GM18511 (cell line): ENCODE data around the gene PNMA1.

Source experiments
- ATAC-seq: cut with Tn5 transposase; IDR thresholded peaks from one replicate; pipeline ENCODE4 v1.9.1; 2021; ENCODE audit warnings: mild to moderate bottlenecking, moderate library complexity; ENCODE audit not compliant: unreplicated experiment

PNMA1 gene

DNA sequence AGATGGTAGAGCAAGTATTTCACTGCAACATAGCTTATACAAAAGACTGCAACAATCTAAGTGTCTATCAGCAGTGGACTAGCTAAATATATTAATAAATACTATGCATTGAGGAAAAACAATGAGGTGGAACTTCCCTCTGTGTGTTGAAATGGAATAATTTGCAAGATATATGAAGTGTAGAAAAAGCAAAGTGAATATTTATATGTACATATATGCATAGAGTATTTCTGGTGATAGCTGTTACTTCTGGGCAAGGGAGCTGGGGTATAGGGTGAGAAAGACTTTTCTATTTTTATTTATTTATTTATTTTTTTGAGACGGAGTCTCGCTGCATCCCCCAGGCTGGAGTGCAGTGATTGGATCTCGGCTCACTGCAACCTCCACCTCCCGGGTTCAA is 35.5 kb downstream of the PNMA1 start:
- ATAC-seq: no peak

DNA sequence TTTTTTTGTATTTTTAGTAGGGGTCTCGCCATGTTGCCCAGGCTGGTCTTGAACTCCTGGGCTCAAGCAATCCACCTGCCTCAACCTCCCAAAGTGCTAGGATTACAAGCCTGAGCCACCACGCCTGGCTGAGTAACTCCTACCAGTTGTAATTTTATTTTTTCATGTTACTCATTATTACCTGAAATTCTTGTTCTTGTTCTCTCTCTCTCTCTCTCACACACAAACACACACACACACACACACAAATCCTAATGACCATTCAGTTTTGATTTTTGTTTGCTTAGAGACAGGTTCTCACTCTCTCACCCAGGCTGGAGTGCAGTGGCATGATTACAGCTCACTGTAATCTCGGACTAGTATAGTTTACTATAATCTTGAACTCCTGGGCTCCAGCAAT is 39.2 kb downstream of the PNMA1 start:
- ATAC-seq: no peak

DNA sequence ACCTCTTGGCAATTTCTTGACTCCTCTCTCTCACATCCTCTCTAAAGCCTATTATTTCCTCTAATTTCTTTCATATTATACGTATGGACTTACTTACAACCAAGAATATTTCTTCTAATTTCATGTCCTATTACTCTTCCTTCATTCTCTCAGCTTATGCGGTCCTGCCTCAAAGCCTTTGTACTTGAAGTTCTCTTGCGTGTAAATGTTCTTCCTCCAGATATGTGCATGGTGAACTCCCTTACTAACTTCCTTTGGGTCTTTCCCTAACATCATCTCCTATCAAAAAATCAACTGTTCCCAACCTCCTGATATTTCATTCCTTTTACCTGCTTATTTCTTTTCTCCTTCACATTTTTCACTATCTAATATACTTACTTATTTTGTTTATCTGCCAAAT is 46.3 kb downstream of the PNMA1 start:
- no peak for ATAC-seq

DNA sequence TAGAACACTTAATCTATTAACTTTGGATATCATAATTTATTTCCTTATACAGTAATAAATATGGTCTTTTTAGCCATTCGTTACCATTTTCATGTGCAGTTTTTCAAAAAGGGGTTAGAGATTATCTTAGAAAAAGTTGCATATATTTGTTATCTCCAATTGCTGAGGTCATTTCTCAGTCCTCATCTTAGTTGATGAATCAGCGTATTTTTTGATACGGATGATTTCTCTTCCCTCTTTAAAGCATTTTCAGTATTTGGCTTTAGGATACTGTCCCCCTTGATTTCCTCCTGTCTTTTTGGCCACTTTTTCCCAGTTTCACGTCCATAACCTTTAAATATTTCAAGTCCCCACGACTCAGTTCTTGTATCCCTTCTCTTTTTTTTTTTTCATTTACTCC is 47.6 kb downstream of the PNMA1 start:
- ATAC-seq: no peak

DNA sequence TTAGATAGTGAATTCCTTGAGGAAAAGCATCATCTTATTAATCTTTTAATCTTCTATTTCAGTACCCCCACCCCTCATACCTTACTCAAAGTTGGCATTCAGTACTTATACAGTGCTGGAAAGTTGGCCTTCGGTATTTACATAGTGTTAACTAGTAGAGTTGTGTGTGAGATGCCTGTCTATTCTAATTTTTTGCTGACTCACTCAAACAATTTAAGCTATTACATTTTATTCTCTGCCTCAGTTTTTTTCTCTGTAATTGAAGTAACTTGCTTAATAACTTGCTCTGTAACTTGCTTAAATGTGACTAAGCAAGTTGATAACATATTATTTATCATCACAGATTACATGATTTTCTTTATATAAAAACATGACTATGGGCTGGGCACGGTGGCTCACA is 49.1 kb downstream of the PNMA1 start:
- ATAC-seq: no peak

DNA sequence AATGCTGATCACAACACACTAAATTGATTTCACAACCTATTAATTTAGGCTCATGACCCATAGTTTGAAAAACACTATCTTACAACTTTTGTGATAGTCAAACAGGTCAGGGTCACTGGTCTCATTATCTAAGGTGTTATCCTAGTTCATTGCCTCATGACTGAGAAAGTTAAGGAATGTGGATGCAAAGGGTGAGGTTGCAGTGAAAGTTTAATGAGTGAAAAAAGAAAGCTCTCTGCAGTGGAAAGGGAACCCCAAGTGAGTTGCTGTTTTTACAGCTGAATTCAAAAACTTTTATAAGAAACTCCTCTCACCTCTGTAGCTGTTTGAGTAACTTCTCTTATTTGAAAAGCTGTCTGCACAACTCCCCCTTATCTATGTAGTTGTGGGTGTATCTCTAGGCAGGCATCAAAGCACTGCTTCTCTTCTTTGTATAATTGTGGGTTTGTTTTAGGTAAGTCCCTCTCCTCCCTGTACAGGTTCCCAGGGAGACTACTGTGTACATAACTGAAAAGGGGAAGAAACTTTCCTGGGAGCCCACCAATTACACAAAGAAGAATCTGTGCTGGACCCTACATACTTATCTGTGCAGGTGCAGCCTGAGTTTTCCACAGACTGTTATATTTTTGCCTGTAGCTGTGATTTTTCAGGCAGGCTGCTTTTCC is 50.5 kb downstream of the PNMA1 start:
- ATAC-seq: no peak

DNA sequence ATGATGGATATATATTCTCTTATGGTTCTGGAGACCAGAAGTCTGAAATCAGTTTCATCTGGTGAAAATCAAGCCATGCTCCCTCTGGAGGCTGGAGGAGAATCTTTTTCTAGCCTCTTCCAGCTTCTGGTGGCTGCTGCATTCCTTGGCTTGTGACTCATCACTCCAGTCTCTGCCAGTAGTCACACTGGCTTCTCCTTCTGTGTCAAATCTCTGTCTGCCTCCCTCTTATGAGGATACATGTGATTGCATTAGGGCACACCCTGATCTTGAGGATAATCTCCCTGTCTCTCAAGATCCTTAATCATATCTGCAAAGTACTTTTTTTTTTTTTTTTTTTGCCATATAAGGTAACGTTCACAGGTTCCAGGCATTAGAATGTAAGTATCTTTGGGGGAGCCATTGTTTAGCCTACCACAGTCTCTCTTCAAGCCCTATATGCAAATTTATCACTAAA is 51.7 kb downstream of the PNMA1 start:
- ATAC-seq: no peak

DNA sequence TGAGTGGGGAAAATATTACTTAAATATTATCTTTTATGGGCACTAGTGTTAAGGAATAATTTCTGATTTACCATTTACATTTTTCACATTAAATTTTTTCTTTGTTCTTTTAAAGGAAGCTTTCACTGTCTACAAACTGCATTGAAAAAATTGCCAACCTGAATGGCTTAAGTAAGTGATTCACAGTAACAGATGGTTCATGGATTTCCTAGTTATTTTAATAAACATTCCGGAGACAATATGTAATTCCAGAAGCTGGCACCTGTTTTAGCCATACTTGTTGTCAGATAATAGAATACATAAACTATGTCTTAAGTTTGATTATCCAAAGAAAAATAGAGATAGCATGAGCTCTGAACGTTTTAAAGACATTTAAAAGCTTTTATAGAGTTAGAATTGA is 52.3 kb downstream of the PNMA1 start:
- ATAC-seq: no peak
